Natural killer cell (primary cell): ENCODE data around the gene CNGA4. TPM values are rescaled to one million over a fixed set of nuclear protein-coding genes. Genes with fewer than 3 reads are reported as not detected.
A peak's percentile ranks its signal among the peaks of the same experiment; 100 is the strongest.

Experiments used
- ATAC-seq, 3 donors: fragments of 150-1000 bp in 2 of 3; fragments of 200-7000 bp in 1 of 3; cut with Tn5 transposase; 1 replicate in 1 of 3; 2 replicates in 2 of 3; pipeline ENCODE4 v1.10.0; 2021; ENCODE audit warnings: mild to moderate bottlenecking in 2 of 3, moderate library complexity in 2 of 3
- DNase-seq, 2 donors: peaks; one replicate each; pipeline versions ENCODE4 v3.0.0 to v3.0.0-alpha.2; 2013 to 2021; ENCODE audit warnings: mixed read lengths in 1 of 2
- H3K27ac ChIP-seq: one replicate; pipeline ENCODE4 v1.5.1; 2013; ENCODE audit warnings: mild to moderate bottlenecking, low read length
- H3K27me3 ChIP-seq: one replicate; pipeline ENCODE4 v1.6.1; 2013; ENCODE audit warnings: low read length; ENCODE audit not compliant: control insufficient read depth, insufficient read depth
- H3K36me3 ChIP-seq: one replicate; pipeline ENCODE4 v1.6.1; 2013; ENCODE audit warnings: low read length; ENCODE audit not compliant: control insufficient read depth, insufficient read depth
- H3K4me1 ChIP-seq: one replicate; pipeline ENCODE4 v1.6.1; 2013; ENCODE audit warnings: low read length; ENCODE audit not compliant: control insufficient read depth, insufficient read depth
- H3K4me3 ChIP-seq: one replicate; pipeline ENCODE4 v1.5.1; 2013; ENCODE audit warnings: low read length
- H3K9me3 ChIP-seq: one replicate; pipeline ENCODE4 v1.6.1; 2013; ENCODE audit warnings: low read length; ENCODE audit not compliant: control insufficient read depth, insufficient read depth
- H3K27ac Mint-ChIP-seq, 2 donors: one replicate each; pipeline ENCODE4 v1.8.0; 2022; ENCODE audit warnings: mild to moderate bottlenecking in 2 of 2, mixed read lengths in 2 of 2, moderate library complexity in 1 of 2
- H3K27me3 Mint-ChIP-seq, 2 donors: one replicate each; pipeline ENCODE4 v1.8.0; 2022; ENCODE audit warnings: low read depth in 2 of 2, mixed read lengths in 2 of 2
- H3K36me3 Mint-ChIP-seq: one replicate; pipeline ENCODE4 v1.8.0; 2022; ENCODE audit warnings: mixed read lengths
- H3K4me1 Mint-ChIP-seq, 2 donors: one replicate each; pipeline ENCODE4 v1.8.0; 2022; ENCODE audit warnings: mixed read lengths in 2 of 2
- H3K4me3 Mint-ChIP-seq: one replicate; pipeline ENCODE4 v1.8.0; 2022; ENCODE audit warnings: mild to moderate bottlenecking, moderate library complexity, mixed read lengths
- H3K9me3 Mint-ChIP-seq, 2 donors: one replicate each; pipeline ENCODE4 v1.8.0; 2022; ENCODE audit warnings: mixed read lengths in 2 of 2
- CTCF ChIP-seq: fragments of 200-600 bp; IDR thresholded peaks from one replicate; pipeline ENCODE4 v1.8.0; 2022; ENCODE audit warnings: antibody characterized with exemption
- WGBS: methylation state at CpG from one replicate; pipeline ENCODE4 v1.1.7; 2013; ENCODE audit warnings: missing lambda C conversion rate; ENCODE audit not compliant: insufficient coverage; 5-methylcytosine and 5-hydroxymethylcytosine counted together
- intact Hi-C: fragments of 100-400 bp; cut with micrococcal nuclease; formaldehyde crosslinking; loops from one replicate; pipeline ENCODE4 v1.14.2; 2022
- total RNA-seq, 4 donors: library from RNA; stranded (reverse); fragments of 120-200 nt in 1 of 4; gene quantifications; one replicate each; pipeline versions ENCODE4 v1.2.3 to v1.2.4, GENCODE V29; 2013 to 2022

The CNGA4 gene
- total RNA-seq, 3 donors from 2014 or later (not counting 1 experiment from before 2014, with no cell fraction given): 0.35 to 0.50 (median 0.39) TPM

GRCh38 chr11:6260207-6260726, 21.4 kb downstream of the CNGA4 start:
- H3K27ac ChIP-seq: no peak overlapping the region
- peaks cover 0 to 11% of the 10 kb centered on the region in 2 donors for H3K27me3 Mint-ChIP-seq
- H3K9me3 Mint-ChIP-seq: no peaks in the 10 kb centered on the region
- H3K27me3 ChIP-seq: peaks cover 29% of the 10 kb centered on the region
- intact Hi-C loops: no loop called here
- no peak overlapping the region for H3K4me3 ChIP-seq
- ATAC-seq (no peak), DNase-seq (no peak)
- H3K4me1 Mint-ChIP-seq: peaks cover 0 to 5% of the 10 kb centered on the region in 2 donors
- WGBS: 56% methylated on average over 4 of the region's 5 CpGs
- H3K9me3 ChIP-seq: no peaks in the 10 kb centered on the region
- no peaks in the 10 kb centered on the region for H3K36me3 ChIP-seq
- H3K27ac Mint-ChIP-seq: no peak overlapping the region
- TF ChIP-seq CTCF: no peak
- no peaks in the 10 kb centered on the region for H3K36me3 Mint-ChIP-seq
- H3K4me3 Mint-ChIP-seq: no peak overlapping the region
- peaks cover 18% of the 10 kb centered on the region for H3K4me1 ChIP-seq

GRCh38 chr11:6263662-6264061, 24.8 kb downstream of the CNGA4 start:
- Histone ChIP-seq H3K4me3 (no peak overlapping the region), H3K27ac (no peak overlapping the region), H3K9me3 (no peaks in the 10 kb centered on the region), H3K27me3 (peaks cover 23% of the 10 kb centered on the region), H3K4me1 (peaks cover 16% of the 10 kb centered on the region), H3K36me3 (no peaks in the 10 kb centered on the region)
- no peak overlapping the region for H3K27ac Mint-ChIP-seq
- DNase-seq: no peak
- H3K4me3 Mint-ChIP-seq: no peak overlapping the region
- intact Hi-C loops: no loop called here
- WGBS: 100% methylated on average over 1 of the region's 1 CpG
- no peaks in the 10 kb centered on the region for H3K36me3 Mint-ChIP-seq
- no peak for ATAC-seq
- H3K9me3 Mint-ChIP-seq: no peaks in the 10 kb centered on the region
- peaks cover 0 to 5% of the 10 kb centered on the region in 2 donors for H3K4me1 Mint-ChIP-seq
- TF ChIP-seq CTCF: no peak
- H3K27me3 Mint-ChIP-seq: peaks cover 0 to 15% of the 10 kb centered on the region in 2 donors

- DNase-seq (no peak), ATAC-seq (no peak)
- Histone ChIP-seq H3K36me3 (no peaks in the 10 kb centered on the region), H3K9me3 (no peaks in the 10 kb centered on the region), H3K4me1 (peaks cover 14% of the 10 kb centered on the region), H3K27me3 (no peaks in the 10 kb centered on the region), H3K27ac (no peak overlapping the region), H3K4me3 (no peak overlapping the region)
- intact Hi-C loops: no loop called here
- H3K27me3 Mint-ChIP-seq: peaks cover 13 to 17% of the 10 kb centered on the region in 2 donors
- no peak overlapping the region for H3K4me3 Mint-ChIP-seq
- H3K27ac Mint-ChIP-seq: no peak overlapping the region
- TF ChIP-seq CTCF: no peak
- WGBS: 83% methylated on average over 1 of the region's 1 CpG
- no peaks in the 10 kb centered on the region for H3K36me3 Mint-ChIP-seq
- H3K4me1 Mint-ChIP-seq: peaks cover 0 to 4% of the 10 kb centered on the region in 2 donors
- H3K9me3 Mint-ChIP-seq: no peaks in the 10 kb centered on the region
These were observed 29.9 kb downstream of the CNGA4 start for GRCh38 chr11:6268820-6269219.

- no peak overlapping the region for H3K27ac Mint-ChIP-seq
- TF ChIP-seq CTCF: no peak
- 88% methylated on average over 24 of the region's 24 CpGs for WGBS
- H3K4me3 Mint-ChIP-seq: no peak overlapping the region
- no peaks in the 10 kb centered on the region for H3K9me3 Mint-ChIP-seq
- DNase-seq (peak in 1 of 2 donors; percentile 38), ATAC-seq (peak; percentile 29 to 68 (median 54))
- Histone ChIP-seq H3K36me3 (no peaks in the 10 kb centered on the region), H3K27ac (no peak overlapping the region), H3K9me3 (no peaks in the 10 kb centered on the region), H3K4me1 (peaks cover 14% of the 10 kb centered on the region), H3K4me3 (no peak overlapping the region), H3K27me3 (peaks cover 4% of the 10 kb centered on the region)
- no peaks in the 10 kb centered on the region for H3K36me3 Mint-ChIP-seq
- H3K27me3 Mint-ChIP-seq: peaks cover 21 to 24% of the 10 kb centered on the region in 2 donors
- H3K4me1 Mint-ChIP-seq: peaks cover 0 to 4% of the 10 kb centered on the region in 2 donors
- intact Hi-C loops: no loop called here
These were observed 31.1 kb downstream of the CNGA4 start for GRCh38 chr11:6269994-6270393.
